ENCODE measurements around the gene TAPBP.
"Not testable (repeated sequence)": the region's sequence is repeated elsewhere in the genome, so short reads cannot be mapped to it uniquely, and the experiment has no call there.

The TAPBP gene

GRCh38 chr6:33272275-33273128, 41.4 kb downstream of the TAPBP start:
- H3K4me3 ChIP-seq (ENCODE audit: low read depth, low read length) = peak overlapping the region; percentile 61
- TF ChIP-seq CTCF (IDR thresholded peaks at IDR 0.05; ENCODE audit: borderline replicate concordance, insufficient read depth, low read depth, low read length) = no peak

- peak within 1 kb of the TSS; percentile 61 for H3K4me3 ChIP-seq (ENCODE audit: low read depth, low read length)
- TF ChIP-seq CTCF (IDR thresholded peaks at IDR 0.05; ENCODE audit: borderline replicate concordance, insufficient read depth, low read depth, low read length) = no peak
These were observed 42.2 kb downstream of the TAPBP start, which contains the start of the genes RPS18 and VPS52 for GRCh38 chr6:33271468-33272274. Gene RPS18 (plus strand): TSS chr6:33272075. CDS start chr6:33272120, 45 bp downstream. Gene VPS52 (minus strand): TSS chr6:33271876. CDS start chr6:33271675, 201 bp downstream.

- H3K4me3 ChIP-seq (ENCODE audit: low read depth, low read length) = peak overlapping the region; percentile 61
- TF ChIP-seq CTCF (IDR thresholded peaks at IDR 0.05; ENCODE audit: borderline replicate concordance, insufficient read depth, low read depth, low read length) = no peak
These were observed 42.8 kb downstream of the TAPBP start for GRCh38 chr6:33271117-33271467.

- TF ChIP-seq CTCF (IDR thresholded peaks at IDR 0.05; ENCODE audit: borderline replicate concordance, insufficient read depth, low read depth, low read length) = no peak
These were observed 49.9 kb downstream of the TAPBP start for GRCh38 chr6:33264015-33264414.

GRCh38 chr6:33262490-33262889, 51.4 kb downstream of the TAPBP start:
- H3K4me3 ChIP-seq (ENCODE audit: low read depth, low read length) = not testable (repeated sequence)

More at GRCh38 chr6:33264015-33264414, 49.9 kb downstream of the TAPBP start:
- H3K4me3 ChIP-seq (ENCODE audit: low read depth, low read length) = no peak overlapping the region

- no peak for TF ChIP-seq CTCF (IDR thresholded peaks at IDR 0.05; ENCODE audit: borderline replicate concordance, insufficient read depth, low read depth, low read length)
- no peak overlapping the region for H3K4me3 ChIP-seq (ENCODE audit: low read depth, low read length)
These were observed 54.8 kb downstream of the TAPBP start for GRCh38 chr6:33259032-33259431.

GRCh38 chr6:33254591-33254990, 59.3 kb downstream of the TAPBP start:
- no peak for TF ChIP-seq CTCF (IDR thresholded peaks at IDR 0.05; ENCODE audit: borderline replicate concordance, insufficient read depth, low read depth, low read length)
- H3K4me3 ChIP-seq (ENCODE audit: low read depth, low read length) = no peak overlapping the region
